Bronchial epithelial cell (primary cell): Measurements from ENCODE around the gene CADM2. TPM values are rescaled to one million over a fixed set of nuclear protein-coding genes. Genes with fewer than 3 reads are reported as not detected.

Source experiments
- DNase-seq: peaks from one replicate; pipeline ENCODE4 v3.0.0-alpha.2; 2010; ENCODE audit warnings: low read depth
- FAIRE-seq: peaks from 2 replicates; lab custom pipeline; 2011; peaks lifted over from hg19 to GRCh38; lab: Jason Lieb, UNC
- H3K27me3 ChIP-seq: 2 replicates; pipeline ENCODE4 v1.5.1; 2011; ENCODE audit warnings: low read length; ENCODE audit not compliant: control insufficient read depth, insufficient read depth
- H3K36me3 ChIP-seq: 2 replicates; pipeline ENCODE4 v1.5.1; 2011; ENCODE audit warnings: low read length; ENCODE audit not compliant: control insufficient read depth, insufficient read depth
- H3K4me3 ChIP-seq: 2 replicates; pipeline ENCODE4 v1.5.1; 2011; ENCODE audit warnings: mild to moderate bottlenecking, low read depth, low read length, control low read depth
- CTCF ChIP-seq: IDR thresholded peaks from 2 replicates; pipeline ENCODE4 v1.5.1; 2011; ENCODE audit warnings: mild to moderate bottlenecking, moderate library complexity, low read length, control low read depth, inconsistent platforms; ENCODE audit not compliant: insufficient read depth, severe bottlenecking
- total RNA-seq: library from RNA; depleted of rRNA; stranded (reverse); fragments of >200 nt; gene quantifications from 2 replicates; pipeline ENCODE4 v1.2.1, GENCODE V29; 2014

The CADM2 gene
- total RNA-seq, 1 donor from 2014 or later = under 0.01 TPM

- DNase-seq (peak; percentile 45), FAIRE-seq (no peak)
- Histone ChIP-seq H3K36me3 (no peaks in the 10 kb centered on the region), H3K4me3 (no peak overlapping the region), H3K27me3 (no peaks in the 10 kb centered on the region)
- TF ChIP-seq CTCF = no peak
Observed at GRCh38 chr3:85594676-85595075, 635.9 kb downstream of the CADM2 start.

GRCh38 chr3:85603378-85603777 is 644.6 kb downstream of the CADM2 start:
- H3K27me3 ChIP-seq = no peaks in the 10 kb centered on the region
- no peak overlapping the region for H3K4me3 ChIP-seq
- no peak for TF ChIP-seq CTCF
- FAIRE-seq (no peak), DNase-seq (no peak)
- H3K36me3 ChIP-seq = no peaks in the 10 kb centered on the region

- no peak for TF ChIP-seq CTCF
- no peak for DNase-seq
- H3K4me3 ChIP-seq = no peak overlapping the region
- H3K27me3 ChIP-seq = no peaks in the 10 kb centered on the region
- no peak for FAIRE-seq
- H3K36me3 ChIP-seq = no peaks in the 10 kb centered on the region
Observed at GRCh38 chr3:85604641-85605040, 645.9 kb downstream of the CADM2 start.

- no peaks in the 10 kb centered on the region for H3K27me3 ChIP-seq
- no peak for TF ChIP-seq CTCF
- FAIRE-seq (no peak), DNase-seq (no peak)
- no peak overlapping the region for H3K4me3 ChIP-seq
- no peaks in the 10 kb centered on the region for H3K36me3 ChIP-seq
Observed at GRCh38 chr3:85605066-85605465, 646.3 kb downstream of the CADM2 start.

- H3K4me3 ChIP-seq = no peak overlapping the region
- TF ChIP-seq CTCF = no peak
- DNase-seq (no peak), FAIRE-seq (no peak)
- no peaks in the 10 kb centered on the region for H3K27me3 ChIP-seq
- no peaks in the 10 kb centered on the region for H3K36me3 ChIP-seq
Observed at GRCh38 chr3:85626662-85627061, 667.9 kb downstream of the CADM2 start.

- no peaks in the 10 kb centered on the region for H3K27me3 ChIP-seq
- H3K36me3 ChIP-seq = no peaks in the 10 kb centered on the region
- H3K4me3 ChIP-seq = no peak overlapping the region
- TF ChIP-seq CTCF = no peak
- FAIRE-seq (no peak), DNase-seq (no peak)
Observed at GRCh38 chr3:85627932-85628331, 669.1 kb downstream of the CADM2 start.
